ENCODE results near the gene SRP54. TPM values are rescaled to one million over a fixed set of nuclear protein-coding genes. Genes with fewer than 3 reads are reported as not detected.
"Not testable (repeated sequence)": the region's sequence is repeated elsewhere in the genome, so short reads cannot be mapped to it uniquely, and the experiment has no call there.

SRP54 gene
- total RNA-seq, 2 donors from 2014 or later: 40.0 to 42.3 TPM

- intact Hi-C loops (cut with DNase I): loop anchor here in 1 of 2 donors (10.0 kb wide), 1 partner anchor 362 kb away; the partner anchor contains the start of gene NFKBIA
- no peak for DNase-seq (ENCODE audit: low spot score)
Measured at GRCh38 chr14:35043046-35043445, 60.3 kb downstream of the SRP54 start.

- no peak for DNase-seq (ENCODE audit: low spot score)
- intact Hi-C loops (cut with DNase I): loop anchor here in 1 of 2 donors (10.0 kb wide), 1 partner anchor 360 kb away; the partner anchor contains the start of gene NFKBIA
Measured at GRCh38 chr14:35044939-35045797, 62.4 kb downstream of the SRP54 start.

GRCh38 chr14:35045798-35046047 lies 62.9 kb downstream of the SRP54 start:
- intact Hi-C loops (cut with DNase I): loop anchor here in 1 of 2 donors (10.0 kb wide), 1 partner anchor 359 kb away; the partner anchor contains the start of gene NFKBIA
- DNase-seq (ENCODE audit: low spot score): no peak

GRCh38 chr14:35046048-35046750 lies 63.4 kb downstream of the SRP54 start, which contains the start of gene FAM177A1:
Gene FAM177A1 (plus strand): TSS chr14:35046272. CDS start chr14:35046464, 192 bp downstream.
- peak; percentile 100 for DNase-seq (ENCODE audit: low spot score)
- intact Hi-C loops (cut with DNase I): loop anchor here in 1 of 2 donors (10.0 kb wide), 1 partner anchor 359 kb away; the partner anchor contains the start of gene NFKBIA

- intact Hi-C loops (cut with DNase I): loop anchor here in 1 of 2 donors (10.0 kb wide), 1 partner anchor 358 kb away; the partner anchor contains the start of gene NFKBIA
- no peak for DNase-seq (ENCODE audit: low spot score)
Measured at GRCh38 chr14:35046751-35047536, 64.2 kb downstream of the SRP54 start.

GRCh38 chr14:35047976-35048513 lies 65.3 kb downstream of the SRP54 start:
- no peak for DNase-seq (ENCODE audit: low spot score)
- intact Hi-C loops (cut with DNase I): loop anchor here in 1 of 2 donors (10.0 kb wide), 1 partner anchor 357 kb away; the partner anchor contains the start of gene NFKBIA

GRCh38 chr14:35050652-35051051 lies 67.9 kb downstream of the SRP54 start:
- no peak for DNase-seq (ENCODE audit: low spot score)
- intact Hi-C loops (cut with DNase I): no loop called here

GRCh38 chr14:35051796-35052195 lies 69.0 kb downstream of the SRP54 start:
- intact Hi-C loops (cut with DNase I): no loop called here
- no peak for DNase-seq (ENCODE audit: low spot score)

- intact Hi-C loops (cut with DNase I): no loop called here
Measured at GRCh38 chr14:35052637-35053036, 69.8 kb downstream of the SRP54 start.

GRCh38 chr14:35061113-35061791 lies 78.5 kb downstream of the SRP54 start:
- intact Hi-C loops (cut with DNase I); DNase-seq (ENCODE audit: low spot score): not testable (repeated sequence)

More at GRCh38 chr14:35052637-35053036, 69.8 kb downstream of the SRP54 start:
- DNase-seq (ENCODE audit: low spot score): no peak

- intact Hi-C loops (cut with DNase I); DNase-seq (ENCODE audit: low spot score): not testable (repeated sequence)
Measured at GRCh38 chr14:35065731-35066130, 82.9 kb downstream of the SRP54 start.

GRCh38 chr14:35068238-35069012 lies 85.6 kb downstream of the SRP54 start:
- intact Hi-C loops (cut with DNase I): no loop called here
- DNase-seq (ENCODE audit: low spot score): no peak

- no peak for DNase-seq (ENCODE audit: low spot score)
- intact Hi-C loops (cut with DNase I): no loop called here
Measured at GRCh38 chr14:35072226-35072625, 89.4 kb downstream of the SRP54 start.

- intact Hi-C loops (cut with DNase I): no loop called here
- DNase-seq (ENCODE audit: low spot score): no peak
Measured at GRCh38 chr14:35073486-35073885, 90.7 kb downstream of the SRP54 start.

GRCh38 chr14:35078082-35078481 lies 95.3 kb downstream of the SRP54 start:
- intact Hi-C loops (cut with DNase I): no loop called here
- no peak for DNase-seq (ENCODE audit: low spot score)

Data from posterior vena cava (tissue), 2 donors.